ENCODE data around the gene RPL36A. TPM values are rescaled to one million over a fixed set of nuclear protein-coding genes. Genes with fewer than 3 reads are reported as not detected.

Gene RPL36A
- total and polyA plus RNA-seq, 2 of the 13 experiments (the other 11 are each of a cell fraction or from before 2014, with no cell fraction given), result 1,152 to 1,716 TPM

DNA sequence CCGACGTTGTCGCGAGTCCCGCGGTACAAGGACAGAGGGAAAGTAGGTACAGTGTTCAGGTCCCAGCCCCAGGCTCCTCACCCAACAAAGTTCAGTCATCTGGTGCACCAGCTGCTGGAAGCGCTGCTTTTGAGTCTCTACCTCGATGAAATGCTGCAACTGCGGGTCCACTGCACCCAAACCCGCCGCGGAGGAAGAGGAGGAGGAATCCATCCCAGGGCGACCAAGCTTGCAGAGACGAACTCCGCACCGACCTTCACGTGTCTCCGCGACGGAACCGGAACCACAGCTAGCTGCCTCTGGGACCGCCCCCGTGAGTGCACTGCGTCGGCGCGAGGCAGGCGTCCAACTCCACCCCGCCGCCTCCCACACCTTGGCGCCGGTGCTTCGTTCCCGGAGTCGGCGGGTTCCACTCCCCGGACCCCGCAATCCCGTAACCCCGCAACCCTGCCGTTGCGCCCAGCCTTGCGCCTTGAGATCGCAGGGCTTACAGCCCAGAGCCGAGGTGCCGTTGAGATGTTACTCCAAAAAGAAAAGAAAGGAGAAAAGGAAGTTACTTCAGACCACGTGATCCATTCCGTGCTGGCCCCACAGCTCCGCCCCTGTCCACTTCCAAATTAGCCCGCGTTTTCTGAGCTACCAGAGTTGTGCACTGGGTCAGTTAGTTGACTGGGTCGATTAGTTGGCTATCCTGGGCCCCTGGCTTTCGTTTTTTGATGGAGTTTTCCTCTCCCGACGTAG lies 42.2 kb upstream of the RPL36A start, which contains the start of gene TIMM8A (continued):
- no peak for TF ChIP-seq ZNF280D (CRISPR knock-in tag; IDR thresholded peaks at IDR 0.05)
- TF ChIP-seq ZFP36L2 (CRISPR knock-in tag; IDR thresholded peaks at IDR 0.05), result no peak
- no peak for TF ChIP-seq ZNF775 (CRISPR knock-in tag; IDR thresholded peaks at IDR 0.05; ENCODE audit: borderline replicate concordance)
- TF ChIP-seq HDAC1 (CRISPR knock-in tag; IDR thresholded peaks at IDR 0.05), result peak; percentile 66
- TF ChIP-seq ZNF33A (CRISPR knock-in tag; IDR thresholded peaks at IDR 0.05; ENCODE audit: borderline replicate concordance), result no peak
- TF ChIP-seq ATM (IDR thresholded peaks at IDR 0.05; ENCODE audit: borderline replicate concordance), result no peak
- TF ChIP-seq KDM5A (IDR thresholded peaks at IDR 0.05; ENCODE audit: borderline replicate concordance, low read length), result no peak
- peak; percentile 67; the same call in 1 of the 2 replicates for TF ChIP-seq DMAP1 (CRISPR knock-in tag; IDR thresholded peaks at IDR 0.05)
- TF ChIP-seq REL (CRISPR knock-in tag; conservative IDR thresholded peaks at IDR 0.05), result no peak
- TF ChIP-seq ZNF761 (CRISPR knock-in tag; conservative IDR thresholded peaks at IDR 0.05), result no peak
- TF ChIP-seq CENPT (CRISPR knock-in tag; IDR thresholded peaks at IDR 0.05; ENCODE audit: low read depth), result no peak
- no peak for TF ChIP-seq KAT7 (CRISPR knock-in tag; IDR thresholded peaks at IDR 0.05; ENCODE audit: borderline replicate concordance)
- no peak for TF ChIP-seq ZNF629 (CRISPR knock-in tag; conservative IDR thresholded peaks at IDR 0.05)
- TF ChIP-seq TOPORS (CRISPR knock-in tag; IDR thresholded peaks at IDR 0.05), result no peak
- peak; percentile 60 for TF ChIP-seq YEATS2 (CRISPR knock-in tag; IDR thresholded peaks at IDR 0.05; ENCODE audit: borderline replicate concordance)
- no peak for TF ChIP-seq SSRP1 (CRISPR knock-in tag; IDR thresholded peaks at IDR 0.05)
- TF ChIP-seq TCF12 (IDR thresholded peaks at IDR 0.05), result no peak
- no peak for TF ChIP-seq TCF12 (CRISPR knock-in tag; IDR thresholded peaks at IDR 0.05)
- no peak for TF ChIP-seq TEAD3 (CRISPR knock-in tag; optimal IDR thresholded peaks at IDR 0.05; ENCODE audit: borderline replicate concordance)
- TF ChIP-seq ZNF3 (CRISPR knock-in tag; IDR thresholded peaks at IDR 0.05), result no peak
- no peak for TF ChIP-seq NONO (IDR thresholded peaks at IDR 0.05)
- no peak; the same call in 1 of the 2 replicates for TF ChIP-seq NONO (CRISPR knock-in tag; conservative IDR thresholded peaks at IDR 0.05)
- 0 out of 2 replicates have a peak, but pooled peaks have one; percentile 13 for TF ChIP-seq MEIS2 (CRISPR knock-in tag; IDR thresholded peaks at IDR 0.05)
- TF ChIP-seq ZFP82 (CRISPR knock-in tag; IDR thresholded peaks at IDR 0.05; ENCODE audit: borderline replicate concordance), result no peak
- no peak for TF ChIP-seq RFX3 (CRISPR knock-in tag; IDR thresholded peaks at IDR 0.05)
